GM06990 (cell line): ENCODE results near the gene PTPRE.

ENCODE experiments used
- DNase-seq: peaks from one replicate; pipeline ENCODE4 v3.0.0-alpha.2; 2011; ENCODE audit not compliant: insufficient read length; ENCODE audit errors: extremely low read depth
- H3K27me3 ChIP-seq: replicated peaks from 2 replicates; pipeline ENCODE4 v1.6.0; 2011; ENCODE audit warnings: low read length; ENCODE audit not compliant: control insufficient read depth, insufficient read depth
- H3K36me3 ChIP-seq: 2 replicates; pipeline ENCODE4 v1.5.1; 2011; ENCODE audit warnings: low read length; ENCODE audit not compliant: control insufficient read depth, insufficient read depth
- H3K4me3 ChIP-seq: replicated peaks from 2 replicates; pipeline ENCODE4 v1.5.1; 2011; ENCODE audit warnings: low read depth, mild to moderate bottlenecking, control low read depth, low read length
- CTCF ChIP-seq: IDR thresholded peaks from 2 replicates; pipeline ENCODE4 v1.5.1; 2011; ENCODE audit warnings: low read length, control low read depth, mild to moderate bottlenecking, inconsistent platforms; ENCODE audit not compliant: insufficient read depth, poor library complexity, severe bottlenecking

Gene PTPRE

GRCh38 chr10:128109707-128110106 is 202.8 kb downstream of the PTPRE start:
- Histone ChIP-seq H3K27me3 (no peaks in the 10 kb centered on the region), H3K36me3 (peaks cover 47% of the 10 kb centered on the region), H3K4me3 (no peak overlapping the region)
- TF ChIP-seq CTCF: no peak
- DNase-seq: no peak

GRCh38 chr10:128110339-128110738 is 203.4 kb downstream of the PTPRE start:
- Histone ChIP-seq H3K27me3 (no peaks in the 10 kb centered on the region), H3K36me3 (peaks cover 43% of the 10 kb centered on the region), H3K4me3 (no peak overlapping the region)
- DNase-seq: no peak
- TF ChIP-seq CTCF: no peak

GRCh38 chr10:128111696-128112095 is 204.8 kb downstream of the PTPRE start:
- DNase-seq: no peak
- Histone ChIP-seq H3K36me3 (peaks cover 34% of the 10 kb centered on the region), H3K27me3 (no peaks in the 10 kb centered on the region), H3K4me3 (no peak overlapping the region)
- TF ChIP-seq CTCF: no peak

GRCh38 chr10:128113026-128113425 is 206.1 kb downstream of the PTPRE start:
- DNase-seq: no peak
- TF ChIP-seq CTCF: no peak
- H3K27me3 ChIP-seq: no peaks in the 10 kb centered on the region
- no peak overlapping the region for H3K4me3 ChIP-seq
- H3K36me3 ChIP-seq: peaks cover 24% of the 10 kb centered on the region

- no peak for DNase-seq
- no peak for TF ChIP-seq CTCF
- Histone ChIP-seq H3K36me3 (peaks cover 17% of the 10 kb centered on the region), H3K27me3 (no peaks in the 10 kb centered on the region), H3K4me3 (no peak overlapping the region)
Observed at GRCh38 chr10:128114901-128115300, 208.0 kb downstream of the PTPRE start.

- no peak overlapping the region for H3K4me3 ChIP-seq
- H3K36me3 ChIP-seq: peaks cover 17% of the 10 kb centered on the region
- H3K27me3 ChIP-seq: no peaks in the 10 kb centered on the region
- TF ChIP-seq CTCF: no peak
- DNase-seq: no peak
Observed at GRCh38 chr10:128115356-128115755, 208.5 kb downstream of the PTPRE start.
